GM21360 (cell line): ENCODE data around the gene LRMDA.

Experiments
- ATAC-seq: cut with Tn5 transposase; IDR thresholded peaks from one replicate; pipeline ENCODE4 v1.9.1; 2021; ENCODE audit warnings: mild to moderate bottlenecking, moderate library complexity; ENCODE audit not compliant: unreplicated experiment

Gene LRMDA

DNA sequence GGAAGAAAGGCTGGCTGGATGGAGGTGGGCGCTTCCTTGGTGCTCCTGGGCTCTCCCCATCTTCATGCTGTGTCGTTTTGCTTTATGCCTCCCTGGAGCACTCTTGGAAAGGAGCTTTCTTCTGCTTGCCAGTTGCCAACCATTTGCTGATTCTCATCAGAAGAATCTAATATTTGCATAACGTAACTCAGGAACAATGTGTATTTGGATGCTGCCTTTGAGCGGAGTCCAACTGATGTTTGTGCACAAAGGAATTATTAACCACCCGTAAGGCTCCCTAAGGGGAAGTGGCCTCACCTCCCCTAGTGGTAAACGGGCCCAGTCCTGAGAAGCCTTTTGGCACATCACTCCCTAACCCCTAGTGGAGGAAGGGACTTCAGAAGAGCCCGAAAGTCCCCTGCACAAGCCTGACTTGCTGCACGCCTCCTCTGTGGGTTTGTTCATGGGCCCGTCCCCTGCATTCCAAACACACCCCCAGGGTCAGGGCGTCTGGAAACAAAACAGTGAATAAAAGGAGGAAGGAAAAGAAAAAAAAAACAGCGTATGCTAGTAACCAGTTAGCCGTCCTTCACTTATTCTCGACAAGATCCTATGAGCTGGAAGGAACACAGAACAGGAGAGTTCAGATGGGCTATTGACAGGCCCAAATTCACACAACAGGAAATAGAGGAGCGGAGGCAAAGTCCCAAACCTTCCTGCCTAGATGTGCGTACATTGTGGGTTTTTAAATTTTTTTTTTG lies 602.2 kb downstream of the LRMDA start:
- ATAC-seq = no peak

GRCh38 chr10:76034353-76035205 lies 603.2 kb downstream of the LRMDA start:
- ATAC-seq = no peak

DNA sequence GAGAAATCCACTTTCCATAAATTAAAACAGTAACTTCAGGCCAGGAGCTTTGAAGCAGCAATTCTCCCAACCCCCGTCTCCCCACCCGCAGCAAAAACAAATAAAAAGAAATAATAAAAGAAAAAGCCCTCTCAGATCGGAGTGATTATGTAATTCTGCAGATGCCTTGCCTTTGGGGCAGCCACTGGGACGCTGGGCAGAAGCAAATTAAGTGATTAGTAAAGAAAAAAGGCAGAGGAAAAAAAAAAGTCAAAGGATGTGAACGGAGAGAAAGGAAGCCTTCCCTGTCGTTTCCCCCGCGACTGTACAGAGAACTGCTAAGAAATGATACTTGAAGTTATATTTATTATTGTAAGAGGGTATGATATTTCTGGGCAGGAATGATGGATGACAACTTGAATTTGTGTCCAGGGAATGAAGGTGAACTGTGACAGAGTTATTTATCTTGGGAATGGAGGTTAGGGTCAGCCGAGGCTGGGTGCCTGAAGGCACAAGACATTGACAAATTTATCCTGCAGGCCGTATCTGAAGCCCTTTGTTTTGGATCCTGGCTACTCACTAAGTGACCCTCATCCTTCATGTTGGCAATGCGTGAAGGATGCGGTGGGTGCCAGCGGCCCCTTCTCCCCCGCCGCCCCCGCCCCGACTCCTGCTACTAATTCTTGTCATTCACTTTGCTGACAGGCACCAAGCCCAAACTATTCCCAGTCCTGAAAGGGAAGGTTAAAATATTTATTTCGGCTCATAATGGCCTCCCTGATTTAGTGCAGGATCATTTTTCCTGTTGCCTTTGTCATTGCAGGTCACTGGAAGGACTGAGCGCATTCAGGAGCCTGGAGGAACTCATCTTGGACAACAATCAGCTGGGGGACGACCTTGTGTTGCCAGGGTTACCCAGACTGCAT lies 604.0 kb downstream of the LRMDA start:
- no peak for ATAC-seq

- peak; percentile 81 for ATAC-seq
These were observed 604.9 kb downstream of the LRMDA start for GRCh38 chr10:76036111-76036940.

DNA sequence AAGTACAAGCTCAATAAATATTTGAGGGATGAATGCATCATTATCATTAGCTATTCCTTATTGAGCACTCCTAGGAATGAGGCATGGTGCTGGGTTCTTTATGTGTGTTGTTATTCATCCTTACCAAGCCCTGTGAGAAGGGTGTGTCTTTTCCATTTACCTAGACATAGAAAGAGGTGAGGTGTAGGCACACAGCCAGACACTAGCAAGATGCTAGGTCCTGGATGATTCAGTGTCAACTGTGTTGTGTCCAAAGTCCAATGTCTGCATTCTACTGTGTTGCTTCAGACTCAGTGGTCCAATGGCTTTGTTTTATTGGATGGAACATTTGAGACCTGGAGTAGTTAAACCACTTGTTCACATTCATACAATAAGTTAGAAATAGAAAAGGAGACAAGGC lies 605.5 kb downstream of the LRMDA start:
- no peak for ATAC-seq

- no peak for ATAC-seq
These were observed 606.2 kb downstream of the LRMDA start for GRCh38 chr10:76037531-76038155.

GRCh38 chr10:76038696-76039095 lies 607.3 kb downstream of the LRMDA start:
- no peak for ATAC-seq

- ATAC-seq = no peak
These were observed 608.8 kb downstream of the LRMDA start for GRCh38 chr10:76040107-76040829.

- ATAC-seq = no peak
These were observed 609.4 kb downstream of the LRMDA start for GRCh38 chr10:76040830-76041220.

GRCh38 chr10:76041551-76041950 lies 610.1 kb downstream of the LRMDA start:
- ATAC-seq = no peak

- no peak for ATAC-seq
These were observed 611.8 kb downstream of the LRMDA start for GRCh38 chr10:76043261-76043660.

- no peak for ATAC-seq
These were observed 613.3 kb downstream of the LRMDA start for GRCh38 chr10:76044751-76045150.

DNA sequence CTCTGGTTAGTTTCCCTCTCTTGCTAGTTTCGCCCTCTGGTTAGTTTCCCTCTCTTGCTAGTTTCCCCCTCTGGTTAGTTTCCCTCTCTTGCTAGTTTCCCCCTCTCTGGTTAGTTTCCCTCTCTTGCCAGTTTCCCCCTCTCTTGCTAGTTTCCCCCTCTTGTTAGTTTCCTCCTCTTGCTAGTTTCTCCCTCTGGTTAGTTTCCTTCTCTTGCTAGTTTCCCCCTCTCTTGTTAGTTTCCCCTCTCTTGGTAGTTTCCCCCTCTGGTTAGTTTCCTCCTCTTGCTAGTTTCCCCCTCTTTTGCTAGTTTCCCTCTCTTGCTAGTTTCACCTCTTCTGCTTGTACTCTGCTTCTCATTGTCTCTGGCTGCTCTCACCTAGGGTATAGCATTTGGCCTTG lies 613.8 kb downstream of the LRMDA start:
- ATAC-seq = no peak

DNA sequence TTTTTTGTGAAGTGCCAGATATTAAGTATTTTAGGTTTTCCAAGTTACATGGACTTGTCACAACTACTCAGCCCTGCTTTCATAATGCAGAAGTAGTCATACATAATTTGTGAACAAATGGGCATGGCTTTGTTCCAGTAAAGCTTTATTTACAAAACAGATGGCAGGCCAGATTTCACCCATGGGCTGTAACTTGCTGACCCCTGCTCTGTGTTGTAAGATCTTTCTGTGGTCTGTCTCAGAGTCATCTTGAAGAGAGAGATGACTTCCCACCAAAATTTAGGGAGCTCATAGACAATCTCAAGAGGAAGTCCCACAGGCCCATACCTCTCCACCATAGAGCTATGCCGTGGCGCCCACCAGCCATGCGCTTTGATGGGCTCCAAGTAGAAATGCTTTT lies 616.1 kb downstream of the LRMDA start:
- ATAC-seq = no peak

DNA sequence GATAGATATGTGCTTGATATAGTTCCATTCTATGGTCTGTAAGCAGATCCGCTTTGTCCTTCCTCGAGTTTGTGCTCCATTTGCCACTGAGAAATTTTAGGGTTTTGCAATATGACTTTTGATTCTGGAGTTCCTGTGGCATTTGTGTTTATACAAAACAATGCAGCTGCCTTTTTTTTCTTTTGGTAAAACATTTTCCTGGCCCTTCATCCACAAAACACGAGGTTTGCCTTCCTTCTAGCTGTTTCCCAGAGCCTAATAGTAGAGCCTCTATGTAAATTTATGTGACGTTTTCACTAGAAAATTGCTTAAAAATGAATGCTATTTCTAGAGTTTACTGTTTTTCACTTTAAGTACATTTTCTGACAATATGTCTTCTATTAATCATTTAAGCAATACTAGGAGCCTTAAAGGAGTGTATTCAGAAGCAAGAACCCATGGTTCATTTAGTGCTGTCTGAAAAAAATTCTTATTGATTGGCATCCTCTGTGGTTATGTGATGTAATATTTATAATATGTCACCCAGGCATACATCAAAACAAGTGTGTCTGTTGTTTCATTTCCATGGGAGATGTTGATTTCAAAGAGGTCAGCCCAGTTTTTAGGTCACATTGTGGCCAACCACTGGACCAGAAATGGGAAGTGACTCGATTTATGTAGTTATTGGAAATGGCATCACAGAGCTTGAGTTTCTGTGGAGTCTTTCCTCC lies 618.3 kb downstream of the LRMDA start:
- no peak for ATAC-seq

- ATAC-seq = no peak
These were observed 618.8 kb downstream of the LRMDA start for GRCh38 chr10:76050291-76050625.

DNA sequence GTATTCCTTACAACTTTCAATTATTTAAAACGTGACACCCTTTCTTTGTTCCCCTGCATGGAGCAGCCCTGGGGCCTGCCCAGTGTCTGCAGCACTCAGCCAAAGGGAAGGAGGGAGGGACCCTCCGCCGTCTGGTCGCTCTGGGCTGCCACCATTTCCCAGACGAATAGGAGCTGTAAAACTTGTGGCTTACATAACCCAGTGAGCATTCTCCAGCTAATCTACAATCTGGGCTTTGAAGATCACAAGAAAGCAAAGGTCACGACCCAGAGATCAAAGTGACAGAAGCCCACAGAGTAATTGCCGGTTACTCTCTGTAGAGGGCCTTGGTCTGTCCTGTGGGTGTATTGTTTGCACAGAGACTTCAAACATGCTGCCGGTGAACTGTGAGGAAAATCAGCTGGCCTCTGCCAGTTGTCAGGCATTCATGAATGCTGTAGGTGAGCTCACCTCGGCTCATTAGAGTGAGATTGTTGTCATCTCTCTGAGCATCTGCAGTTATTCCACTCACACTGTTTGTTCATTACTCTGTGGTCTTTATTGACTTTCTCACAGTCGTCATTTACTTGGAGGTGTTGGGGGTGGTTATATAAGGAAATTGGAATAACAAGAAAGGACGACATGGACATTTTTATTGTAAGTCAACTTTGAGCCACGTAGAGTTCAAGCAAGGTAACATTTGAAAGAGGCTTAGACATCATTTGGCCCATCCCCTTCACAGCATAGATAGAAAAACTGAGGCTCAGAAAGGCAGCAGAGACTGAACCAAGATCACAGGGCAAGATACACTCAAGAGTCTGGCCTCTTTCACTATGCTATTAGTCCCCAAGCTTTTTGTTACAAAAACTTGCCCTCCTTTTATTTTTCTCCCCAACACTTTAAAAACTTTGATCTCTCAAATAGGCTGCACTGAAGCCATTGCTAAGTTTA lies 619.8 kb downstream of the LRMDA start:
- ATAC-seq = no peak
